Activated gamma-delta T cell (primary cell): ENCODE data around the gene ELOB.

Experiments used
- DNase-seq: peaks from one replicate; lab custom pipeline; 2025; lab: John Stamatoyannopoulos, UW

ELOB gene

DNA sequence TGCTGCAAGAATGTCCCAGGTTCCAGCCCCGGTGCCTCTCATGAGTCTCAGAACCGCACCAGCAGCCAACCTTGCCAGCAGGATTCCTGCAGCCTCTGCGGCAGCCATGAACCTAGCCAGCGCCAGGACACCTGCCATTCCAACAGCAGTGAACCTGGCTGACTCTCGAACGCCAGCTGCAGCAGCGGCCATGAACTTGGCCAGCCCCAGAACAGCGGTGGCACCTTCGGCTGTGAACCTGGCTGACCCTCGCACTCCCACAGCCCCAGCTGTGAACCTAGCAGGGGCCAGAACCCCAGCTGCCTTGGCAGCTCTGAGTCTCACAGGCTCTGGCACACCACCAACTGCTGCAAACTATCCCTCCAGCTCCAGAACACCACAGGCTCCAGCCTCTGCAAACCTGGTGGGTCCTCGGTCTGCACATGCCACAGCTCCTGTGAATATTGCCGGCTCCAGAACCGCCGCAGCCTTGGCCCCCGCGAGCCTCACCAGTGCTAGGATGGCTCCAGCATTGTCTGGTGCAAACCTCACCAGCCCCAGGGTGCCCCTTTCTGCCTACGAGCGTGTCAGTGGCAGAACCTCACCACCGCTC is 9.8 kb downstream of the ELOB start:
- DNase-seq = no peak

DNA sequence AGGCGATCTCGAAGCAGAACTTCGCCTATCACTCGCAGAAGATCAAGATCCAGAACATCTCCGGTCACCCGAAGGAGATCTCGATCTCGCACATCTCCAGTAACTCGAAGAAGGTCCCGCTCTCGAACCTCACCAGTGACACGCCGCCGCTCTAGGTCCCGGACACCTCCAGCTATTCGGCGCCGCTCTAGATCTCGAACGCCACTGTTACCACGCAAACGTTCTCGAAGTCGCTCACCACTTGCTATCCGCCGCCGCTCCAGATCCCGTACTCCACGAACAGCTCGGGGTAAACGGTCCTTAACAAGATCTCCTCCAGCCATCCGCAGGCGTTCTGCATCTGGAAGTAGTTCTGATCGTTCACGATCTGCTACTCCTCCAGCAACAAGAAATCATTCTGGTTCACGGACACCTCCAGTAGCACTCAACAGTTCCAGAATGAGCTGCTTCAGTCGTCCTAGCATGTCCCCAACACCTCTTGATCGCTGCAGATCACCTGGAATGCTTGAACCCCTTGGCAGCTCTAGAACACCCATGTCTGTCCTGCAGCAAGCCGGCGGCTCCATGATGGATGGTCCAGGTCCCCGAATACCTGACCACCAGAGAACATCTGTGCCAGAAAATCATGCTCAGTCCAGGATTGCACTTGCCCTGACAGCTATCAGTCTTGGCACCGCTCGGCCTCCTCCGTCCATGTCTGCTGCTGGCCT is 10.5 kb downstream of the ELOB start:
- no peak for DNase-seq

DNA sequence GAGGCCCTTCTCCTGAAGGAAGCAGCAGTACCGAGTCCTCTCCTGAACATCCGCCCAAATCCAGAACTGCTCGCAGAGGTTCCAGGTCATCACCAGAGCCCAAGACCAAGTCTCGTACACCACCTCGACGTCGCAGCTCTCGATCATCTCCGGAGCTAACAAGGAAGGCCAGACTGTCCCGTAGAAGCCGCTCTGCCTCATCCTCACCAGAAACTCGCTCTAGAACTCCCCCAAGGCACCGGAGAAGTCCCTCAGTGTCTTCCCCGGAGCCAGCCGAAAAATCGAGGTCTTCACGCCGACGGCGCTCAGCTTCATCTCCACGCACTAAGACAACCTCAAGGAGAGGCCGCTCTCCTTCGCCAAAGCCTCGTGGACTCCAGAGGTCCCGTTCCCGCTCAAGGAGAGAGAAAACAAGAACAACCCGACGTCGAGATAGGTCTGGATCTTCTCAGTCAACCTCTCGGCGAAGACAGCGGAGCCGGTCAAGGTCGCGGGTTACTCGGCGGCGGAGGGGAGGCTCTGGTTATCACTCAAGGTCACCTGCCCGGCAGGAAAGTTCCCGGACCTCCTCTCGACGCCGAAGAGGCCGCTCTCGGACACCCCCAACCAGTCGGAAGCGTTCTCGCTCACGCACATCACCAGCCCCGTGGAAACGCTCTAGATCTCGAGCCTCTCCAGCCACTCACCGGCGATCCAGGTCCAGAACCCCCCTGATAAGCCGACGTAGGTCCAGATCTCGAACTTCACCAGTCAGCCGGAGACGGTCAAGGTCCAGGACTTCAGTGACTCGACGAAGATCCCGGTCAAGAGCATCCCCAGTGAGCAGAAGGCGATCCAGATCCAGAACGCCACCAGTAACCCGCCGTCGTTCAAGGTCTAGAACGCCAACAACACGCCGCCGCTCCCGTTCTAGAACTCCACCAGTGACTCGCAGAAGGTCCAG is 11.3 kb downstream of the ELOB start:
- no peak for DNase-seq

DNA sequence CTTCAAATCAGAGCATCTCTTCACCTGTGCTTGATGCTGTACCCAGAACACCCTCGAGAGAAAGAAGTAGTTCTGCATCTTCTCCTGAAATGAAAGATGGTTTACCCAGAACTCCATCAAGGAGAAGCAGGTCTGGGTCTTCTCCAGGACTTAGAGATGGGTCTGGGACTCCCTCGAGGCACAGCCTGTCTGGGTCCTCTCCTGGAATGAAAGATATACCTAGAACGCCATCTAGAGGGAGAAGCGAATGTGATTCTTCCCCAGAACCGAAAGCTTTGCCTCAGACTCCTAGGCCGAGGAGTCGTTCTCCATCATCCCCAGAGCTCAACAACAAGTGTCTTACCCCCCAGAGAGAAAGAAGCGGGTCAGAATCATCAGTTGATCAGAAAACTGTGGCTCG is 12.4 kb downstream of the ELOB start:
- no peak for DNase-seq

DNA sequence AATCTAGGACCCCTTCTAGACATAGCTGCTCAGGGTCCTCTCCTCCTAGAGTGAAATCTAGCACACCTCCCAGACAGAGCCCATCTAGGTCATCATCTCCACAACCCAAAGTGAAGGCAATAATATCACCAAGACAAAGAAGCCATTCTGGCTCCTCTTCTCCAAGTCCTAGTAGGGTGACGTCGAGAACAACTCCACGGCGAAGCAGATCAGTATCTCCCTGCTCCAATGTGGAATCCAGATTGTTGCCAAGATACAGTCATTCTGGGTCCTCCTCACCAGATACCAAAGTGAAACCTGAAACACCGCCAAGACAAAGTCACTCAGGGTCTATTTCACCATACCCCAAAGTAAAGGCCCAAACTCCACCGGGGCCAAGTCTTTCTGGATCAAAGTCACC is 13.9 kb downstream of the ELOB start:
- no peak for DNase-seq

DNA sequence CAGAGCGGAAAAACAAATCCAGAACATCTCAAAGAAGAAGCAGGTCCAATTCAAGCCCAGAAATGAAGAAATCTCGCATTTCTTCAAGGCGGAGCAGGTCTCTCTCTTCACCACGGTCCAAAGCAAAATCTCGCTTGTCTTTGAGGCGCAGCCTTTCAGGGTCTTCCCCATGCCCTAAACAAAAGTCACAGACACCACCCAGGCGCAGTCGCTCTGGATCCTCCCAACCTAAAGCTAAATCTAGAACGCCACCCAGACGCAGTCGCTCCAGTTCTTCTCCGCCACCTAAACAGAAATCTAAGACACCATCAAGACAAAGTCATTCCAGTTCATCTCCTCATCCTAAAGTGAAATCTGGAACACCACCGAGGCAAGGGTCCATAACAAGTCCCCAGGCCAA is 14.4 kb downstream of the ELOB start:
- no peak for DNase-seq

DNA sequence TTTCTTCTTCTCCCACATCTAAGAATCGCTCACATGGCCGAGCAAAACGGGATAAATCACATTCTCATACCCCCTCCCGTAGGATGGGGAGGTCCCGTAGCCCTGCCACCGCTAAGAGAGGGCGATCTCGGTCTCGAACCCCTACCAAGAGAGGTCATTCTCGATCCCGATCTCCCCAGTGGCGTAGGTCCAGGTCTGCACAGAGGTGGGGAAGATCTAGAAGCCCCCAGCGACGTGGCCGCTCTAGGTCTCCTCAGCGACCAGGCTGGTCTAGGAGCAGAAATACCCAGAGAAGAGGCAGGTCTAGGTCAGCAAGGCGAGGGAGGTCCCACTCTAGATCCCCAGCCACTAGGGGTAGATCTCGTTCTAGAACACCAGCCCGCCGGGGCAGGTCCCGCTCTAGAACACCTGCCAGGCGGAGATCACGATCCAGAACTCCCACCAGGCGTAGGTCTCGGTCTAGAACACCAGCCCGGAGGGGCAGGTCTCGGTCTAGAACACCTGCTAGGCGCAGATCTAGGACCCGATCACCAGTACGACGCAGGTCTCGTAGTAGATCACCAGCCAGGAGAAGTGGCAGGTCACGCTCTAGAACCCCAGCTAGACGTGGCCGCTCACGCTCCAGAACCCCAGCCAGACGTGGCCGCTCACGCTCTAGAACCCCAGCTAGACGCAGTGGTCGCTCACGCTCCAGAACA is 15.0 kb downstream of the ELOB start:
- no peak for DNase-seq

DNA sequence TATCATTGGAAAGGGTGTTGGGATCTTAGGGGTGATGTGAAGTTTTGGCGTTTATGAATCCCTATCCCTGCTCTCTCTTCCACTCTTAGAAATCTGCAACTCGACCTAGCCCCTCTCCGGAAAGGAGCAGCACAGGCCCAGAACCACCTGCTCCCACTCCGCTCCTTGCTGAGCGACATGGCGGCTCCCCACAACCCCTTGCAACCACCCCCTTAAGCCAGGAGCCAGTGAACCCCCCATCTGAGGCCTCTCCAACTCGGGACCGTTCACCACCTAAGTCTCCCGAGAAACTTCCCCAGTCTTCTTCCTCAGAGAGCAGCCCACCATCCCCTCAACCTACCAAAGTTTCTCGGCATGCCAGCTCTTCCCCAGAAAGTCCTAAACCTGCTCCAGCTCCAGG is 15.6 kb downstream of the ELOB start:
- DNase-seq = no peak

DNA sequence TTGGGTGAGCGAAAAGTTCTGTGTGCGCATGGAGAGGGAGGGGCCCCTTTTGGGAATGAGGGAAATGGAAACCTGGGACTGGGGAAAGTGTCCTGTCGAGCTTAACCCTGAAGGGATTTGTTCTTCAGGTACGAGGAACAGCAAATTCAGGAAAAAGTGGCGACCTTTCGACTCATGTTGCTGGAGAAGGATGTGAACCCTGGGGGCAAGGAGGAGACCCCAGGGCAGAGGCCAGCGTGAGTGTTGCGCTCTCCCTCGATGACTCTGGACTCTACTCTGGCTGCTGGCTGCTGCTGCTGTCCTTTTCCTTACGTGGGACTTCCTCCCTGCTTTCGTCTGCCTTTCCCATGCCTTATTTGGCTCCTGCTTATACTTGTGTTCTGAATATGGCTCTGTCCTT is 19.7 kb downstream of the ELOB start:
- DNase-seq = no peak

DNA sequence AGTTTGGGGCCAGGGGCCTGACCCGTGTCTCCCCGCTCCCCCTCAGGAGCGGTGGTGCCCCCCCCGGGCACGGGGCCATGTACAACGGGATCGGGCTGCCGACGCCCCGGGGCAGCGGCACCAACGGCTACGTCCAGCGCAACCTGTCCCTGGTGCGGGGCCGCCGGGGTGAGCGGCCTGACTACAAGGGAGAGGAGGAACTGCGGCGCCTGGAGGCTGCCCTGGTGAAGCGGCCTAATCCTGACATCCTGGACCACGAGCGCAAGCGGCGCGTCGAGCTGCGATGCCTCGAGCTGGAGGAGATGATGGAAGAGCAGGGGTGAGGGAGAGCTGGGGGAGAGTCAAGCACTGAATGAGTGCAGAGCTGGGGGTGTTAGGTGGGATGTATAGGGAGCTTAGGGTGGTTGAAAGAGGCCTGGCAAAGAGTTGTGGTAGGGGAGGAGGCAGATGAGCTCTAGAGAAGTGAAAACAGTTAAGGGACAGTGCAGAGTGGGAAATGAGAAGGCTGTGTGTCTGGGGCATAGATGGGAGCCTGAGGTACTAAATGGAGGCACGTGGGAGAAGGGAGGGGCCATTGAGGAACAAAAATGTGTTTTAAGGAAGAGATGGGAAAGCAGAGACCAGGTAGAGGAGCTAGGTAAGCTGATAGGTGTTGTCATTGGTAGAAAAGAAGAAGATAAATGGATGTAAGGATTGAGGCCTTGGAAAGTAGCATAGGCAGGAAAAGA is 20.6 kb downstream of the ELOB start:
- DNase-seq = no peak

DNA sequence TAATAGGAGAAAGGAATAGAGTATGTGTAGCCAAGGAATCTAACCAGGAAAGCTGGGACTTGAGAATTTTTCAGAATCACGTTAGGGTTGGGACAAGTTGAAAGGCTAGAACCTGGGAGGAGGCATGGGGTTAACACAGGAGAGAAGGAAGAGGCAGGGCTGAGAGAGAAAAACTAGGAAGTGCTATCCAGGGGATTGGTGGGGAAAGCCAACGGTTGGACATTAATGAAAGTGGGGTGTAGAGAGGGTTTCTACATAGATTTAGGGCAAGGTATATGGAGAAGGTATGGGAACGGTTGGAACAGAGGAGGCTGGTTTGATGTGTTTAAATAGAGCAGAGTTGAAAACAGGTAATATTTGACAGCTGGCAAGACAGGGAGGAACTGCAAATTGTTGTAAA is 21.9 kb downstream of the ELOB start:
- no peak for DNase-seq

DNA sequence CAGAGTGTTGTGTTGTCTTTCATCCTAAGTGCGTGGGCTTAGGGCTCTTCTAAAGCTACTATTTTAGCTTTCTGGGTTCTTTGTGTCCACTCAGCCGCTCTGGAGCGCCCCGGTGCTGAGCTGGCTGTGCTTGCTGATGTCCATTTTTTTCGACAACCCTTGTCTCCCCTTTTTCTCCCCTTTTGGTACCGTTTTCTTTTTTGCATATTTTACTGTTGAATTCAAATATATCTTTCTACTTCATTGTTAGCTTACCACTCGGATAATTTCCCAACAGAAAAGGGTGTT is 23.4 kb downstream of the ELOB start:
- DNase-seq = no peak

DNA sequence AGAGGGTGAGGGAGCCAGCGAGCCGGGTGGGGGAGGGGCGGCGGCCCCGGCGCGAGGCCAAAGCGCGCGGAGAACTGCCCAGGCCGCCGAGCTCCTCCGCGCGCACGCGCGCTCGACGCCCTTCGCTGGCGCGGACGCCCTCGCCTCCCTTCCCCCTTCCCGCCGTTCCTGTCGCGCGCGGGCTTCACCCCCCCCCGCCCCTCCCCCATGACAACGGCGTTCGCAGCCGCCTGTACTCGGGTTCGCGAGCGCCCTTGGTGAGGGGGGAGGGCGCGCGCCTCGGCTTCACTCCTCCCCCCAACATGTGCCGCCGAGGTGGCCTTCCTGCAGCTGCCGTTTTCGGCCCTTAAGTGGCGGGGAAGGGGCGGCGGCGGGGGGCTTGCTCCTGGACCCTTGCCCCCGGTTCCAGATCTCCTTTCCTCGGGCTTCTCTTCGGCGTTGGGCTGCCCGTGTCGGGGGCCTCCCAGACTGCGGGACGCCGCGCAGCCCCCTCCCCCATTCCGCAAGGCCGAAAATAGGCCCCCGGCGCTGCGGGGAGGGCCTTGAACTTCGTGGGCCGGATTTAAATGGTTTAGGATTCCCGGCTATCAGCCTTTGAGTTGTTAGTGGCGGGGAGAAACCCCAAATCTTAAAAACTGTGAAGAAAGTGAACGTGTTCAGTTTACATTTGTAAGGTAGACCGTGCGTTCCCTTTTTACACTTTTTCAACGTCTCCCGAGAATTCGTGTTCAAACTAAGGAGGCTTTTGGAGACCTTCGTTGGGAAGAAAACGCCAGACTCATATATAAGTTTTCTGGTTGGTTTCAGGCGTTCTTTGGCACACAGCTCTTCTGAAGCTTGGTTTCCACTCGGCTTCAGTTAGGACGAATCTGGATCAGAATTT is 24.0 kb downstream of the ELOB start:
- no peak for DNase-seq

DNA sequence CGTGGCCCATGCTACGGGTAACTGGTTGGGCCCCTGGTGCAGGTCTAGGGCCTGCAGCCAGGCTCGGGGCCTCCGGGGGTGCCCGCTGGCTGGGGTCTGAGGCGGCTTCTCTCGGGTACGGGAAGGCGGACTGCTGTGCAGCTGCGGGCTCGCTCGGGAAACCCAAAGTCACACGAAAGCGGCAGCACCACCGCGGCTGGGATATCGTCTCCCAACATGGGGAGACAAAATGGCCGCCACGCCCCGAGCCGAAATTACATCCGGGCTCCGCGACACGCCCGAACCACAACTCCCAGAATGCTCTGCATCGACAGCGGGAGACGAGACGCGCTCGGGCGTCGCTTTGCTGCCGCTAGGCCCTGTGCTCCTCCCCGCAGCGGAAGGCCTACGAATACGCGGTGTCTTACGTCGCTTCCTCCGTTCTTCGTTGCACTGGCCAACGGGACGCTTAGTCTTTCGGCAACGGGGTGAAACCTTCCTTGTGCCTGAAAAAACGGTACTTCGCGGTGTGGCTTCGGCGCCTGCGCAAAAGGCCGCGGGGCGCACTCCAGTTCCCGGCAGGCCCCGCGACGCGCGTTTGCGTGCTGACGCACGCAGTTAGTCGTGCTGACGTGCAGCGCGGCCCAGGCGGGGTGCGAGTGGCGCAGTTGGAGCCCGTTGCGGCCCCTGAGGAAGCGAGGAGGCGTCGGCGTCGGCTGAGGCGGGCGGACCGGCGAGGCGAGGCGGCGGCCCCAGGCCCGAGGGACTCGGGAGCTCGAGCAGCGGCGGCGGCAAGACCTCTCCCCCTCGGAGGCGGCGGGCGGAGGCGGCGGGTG is 24.8 kb downstream of the ELOB start, which contains the start of gene SRRM2:
Gene SRRM2, plus strand, starts transcription at position 604 of the 815 bp plus-strand sequence. CDS start 3,727 bp downstream, outside the sequence.
- DNase-seq = peak; percentile 88

DNA sequence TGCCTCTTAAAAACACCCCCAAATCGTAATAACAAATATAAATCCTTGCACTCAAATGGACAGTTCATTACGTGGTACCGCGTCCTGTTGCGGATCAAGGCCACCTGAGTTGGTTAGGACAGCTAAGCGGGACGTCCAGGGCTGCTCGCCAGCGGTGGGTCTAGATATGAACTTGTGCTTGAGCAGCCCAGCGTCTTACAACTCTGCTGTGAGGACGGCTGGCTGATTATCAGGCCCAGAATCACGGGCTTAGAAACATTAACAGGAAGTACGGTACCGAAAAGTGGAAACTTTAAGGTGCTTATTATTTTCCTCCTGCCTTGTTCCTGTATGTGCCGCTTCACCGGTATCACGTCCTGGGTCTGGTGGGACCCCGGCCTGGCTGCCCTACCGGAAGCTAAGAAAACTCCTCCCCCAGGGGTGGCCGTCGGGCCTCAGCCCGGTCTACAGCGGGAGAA is 25.5 kb downstream of the ELOB start:
- DNase-seq = no peak

DNA sequence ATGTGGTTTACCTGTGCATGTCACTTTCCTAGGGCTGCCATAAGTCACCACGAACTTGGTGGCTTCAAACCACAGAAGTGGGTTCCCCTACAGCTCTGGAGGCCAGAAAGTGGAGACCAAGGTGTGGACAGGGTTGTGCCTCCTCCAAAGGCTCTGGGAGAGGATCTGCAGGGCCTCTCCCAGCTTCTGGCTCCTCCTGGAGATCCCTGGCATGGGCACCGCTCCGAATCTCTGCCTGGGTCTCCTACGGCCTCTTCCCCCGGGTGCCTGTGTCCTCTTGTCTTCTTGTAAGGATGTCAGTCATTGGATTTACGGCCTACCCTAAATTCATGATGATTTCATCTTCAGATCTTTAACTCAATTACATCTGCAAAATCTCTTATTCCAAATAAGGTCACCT is 27.1 kb downstream of the ELOB start:
- DNase-seq = no peak

DNA sequence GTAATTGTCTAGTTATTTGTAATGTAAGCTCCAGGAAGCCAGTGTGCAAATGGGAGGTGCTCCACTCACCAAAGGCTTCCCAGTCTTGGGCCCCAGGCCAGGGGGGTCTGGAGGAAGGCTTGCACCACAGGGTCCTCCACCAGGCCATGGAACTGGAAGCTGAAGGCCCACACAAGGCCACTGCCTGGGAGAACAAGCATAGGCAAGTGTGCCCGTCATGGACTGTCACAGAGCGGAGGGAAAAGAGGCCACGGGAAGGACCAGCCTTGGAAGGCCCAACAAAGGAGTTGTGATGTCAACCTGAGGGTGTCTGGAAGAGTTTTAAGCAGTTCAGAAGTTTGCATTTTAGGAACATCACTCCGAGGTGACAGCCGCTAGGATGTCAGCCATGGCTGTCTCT is 27.6 kb downstream of the ELOB start:
- no peak for DNase-seq

DNA sequence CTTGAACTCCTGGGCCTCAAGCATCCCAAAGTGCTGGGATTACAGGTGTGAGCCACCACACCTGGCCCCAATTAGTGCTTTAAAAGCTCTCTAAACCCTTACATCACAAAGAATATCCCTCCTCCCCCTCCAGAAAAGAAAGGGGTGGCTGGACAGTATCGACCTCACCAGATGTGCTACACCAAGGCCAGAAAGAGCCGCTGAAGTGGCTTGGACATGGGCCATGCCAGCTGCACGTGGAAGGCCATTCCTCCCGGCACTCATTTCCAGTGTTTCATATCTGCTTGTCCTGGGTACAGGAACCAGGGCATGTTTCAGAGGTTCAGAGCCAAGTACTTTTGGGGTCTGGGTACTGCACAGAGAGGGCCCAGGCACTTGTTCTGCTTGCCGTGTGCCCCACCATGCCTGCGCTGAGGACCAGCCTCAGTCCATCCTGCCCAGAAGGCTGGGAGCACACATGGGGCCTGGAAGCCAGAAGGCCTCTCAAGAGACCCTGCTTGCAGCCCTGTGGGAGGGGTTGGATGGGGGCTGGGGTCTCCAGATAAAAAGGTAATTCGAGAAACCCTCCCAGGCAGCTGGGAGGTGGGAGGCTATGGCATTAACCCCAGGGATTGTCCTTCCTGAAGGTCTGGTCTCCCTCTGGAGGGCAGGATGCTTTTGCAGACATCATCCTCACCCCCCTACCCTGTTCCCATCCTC is 28.2 kb downstream of the ELOB start:
- DNase-seq = no peak

DNA sequence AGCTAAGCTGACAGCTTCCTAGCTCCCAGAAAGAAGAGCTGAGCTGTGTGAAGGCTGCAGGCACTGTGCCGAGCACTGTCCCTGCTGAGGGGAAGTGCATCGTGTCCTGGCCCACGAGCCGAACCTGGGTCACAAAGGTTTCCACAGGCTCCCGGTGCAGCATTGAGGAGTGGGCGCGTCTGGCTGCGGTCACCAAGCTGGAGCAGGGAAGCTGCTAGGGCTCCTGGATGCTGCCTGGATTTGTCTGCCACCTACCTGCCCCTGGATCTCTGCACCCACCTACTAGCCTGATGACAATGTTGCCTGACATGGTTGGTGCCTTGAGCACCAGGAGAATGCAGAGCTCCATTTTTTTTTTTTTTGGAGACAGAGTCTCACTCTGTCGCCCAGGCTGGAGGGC is 31.1 kb downstream of the ELOB start:
- DNase-seq = no peak
